GM23248 (cell line): ENCODE measurements around the gene KCNMB4.

Source experiments
- EZH2 ChIP-seq: fragments of 200-600 bp; sonication (generic); IDR thresholded peaks from 2 replicates; pipeline ENCODE4 v1.6.1; 2018; ENCODE audit warnings: antibody characterized with exemption, mild to moderate bottlenecking; ENCODE audit not compliant: insufficient read depth, poor library complexity, severe bottlenecking
- EZH2phosphoT487 ChIP-seq: fragments of 200-600 bp; sonication (generic); IDR thresholded peaks from 2 replicates; pipeline ENCODE4 v1.6.1; 2018; ENCODE audit warnings: antibody characterized with exemption, moderate library complexity, mild to moderate bottlenecking, low read depth; ENCODE audit not compliant: insufficient read depth

GRCh38 chr12:70467918-70468733, 102.0 kb downstream of the KCNMB4 start:
- TF ChIP-seq EZH2: no peak
- no peak for TF ChIP-seq EZH2phosphoT487
